Activated CD8-positive, alpha-beta memory T cell treated with anti-CD3 and anti-CD28 coated beads for 1 hour (primary cell): Measurements from ENCODE around the gene PRKAR2B.
A peak's percentile ranks its signal among the peaks of the same experiment; 100 is the strongest.

Experiments
- DNase-seq, 2 donors: peaks; one replicate each; pipeline ENCODE4 v3.0.0-alpha.2; 2020; ENCODE audit warnings: low read depth in 1 of 2; ENCODE audit errors: extremely low read depth in 1 of 2

Gene PRKAR2B

GRCh38 chr7:107044347-107045194 is at the start of gene PRKAR2B:
Gene PRKAR2B (plus strand): TSS chr7:107044705. CDS start chr7:107044908, 203 bp downstream.
- DNase-seq: peak; percentile 44 to 66

- DNase-seq: no peak
Observed at GRCh38 chr7:106994833-106995232, 49.7 kb upstream of the PRKAR2B start.

- no peak for DNase-seq
Observed at GRCh38 chr7:106997487-106998271, 46.8 kb upstream of the PRKAR2B start.

GRCh38 chr7:106999023-106999422 is 45.5 kb upstream of the PRKAR2B start:
- no peak for DNase-seq

- no peak for DNase-seq
Observed at GRCh38 chr7:107001490-107001889, 43.0 kb upstream of the PRKAR2B start.

- DNase-seq: no peak
Observed at GRCh38 chr7:107002126-107002525, 42.4 kb upstream of the PRKAR2B start.

- no peak for DNase-seq
Observed at GRCh38 chr7:107002529-107002998, 41.9 kb upstream of the PRKAR2B start.

- no peak for DNase-seq
Observed at GRCh38 chr7:107007007-107007891, 37.3 kb upstream of the PRKAR2B start.

- DNase-seq: no peak
Observed at GRCh38 chr7:107007892-107008287, 36.6 kb upstream of the PRKAR2B start.

GRCh38 chr7:107009846-107010203 is 34.7 kb upstream of the PRKAR2B start:
- no peak for DNase-seq

- no peak for DNase-seq
Observed at GRCh38 chr7:107012691-107013090, 31.8 kb upstream of the PRKAR2B start.

- no peak for DNase-seq
Observed at GRCh38 chr7:107014387-107015023, 30.0 kb upstream of the PRKAR2B start.

- DNase-seq: no peak
Observed at GRCh38 chr7:107016312-107016711, 28.2 kb upstream of the PRKAR2B start.

GRCh38 chr7:107017965-107018719 is 26.4 kb upstream of the PRKAR2B start:
- no peak for DNase-seq

- no peak for DNase-seq
Observed at GRCh38 chr7:107020400-107020799, 24.1 kb upstream of the PRKAR2B start.

- DNase-seq: no peak
Observed at GRCh38 chr7:107021600-107021999, 22.9 kb upstream of the PRKAR2B start.

GRCh38 chr7:107023522-107024151 is 20.9 kb upstream of the PRKAR2B start:
- DNase-seq: no peak

GRCh38 chr7:107024906-107025305 is 19.6 kb upstream of the PRKAR2B start:
- DNase-seq: no peak

- DNase-seq: no peak
Observed at GRCh38 chr7:107025449-107026103, 18.9 kb upstream of the PRKAR2B start.
